Measurements from ENCODE around the gene STIM2. TPM values are rescaled to one million over a fixed set of nuclear protein-coding genes. Genes with fewer than 3 reads are reported as not detected.

The STIM2 gene
- total RNA-seq, 1 experiment from 2014 or later = 15.5 TPM

- no peaks in the 10 kb centered on the region for H3K9me2 ChIP-seq (replicated peaks; ENCODE audit: low read length)
- intact Hi-C loops (cut with micrococcal nuclease) = no loop called here
- no peaks in the 10 kb centered on the region for H3K4me1 ChIP-seq (ENCODE audit: insufficient read depth, low read length)
- no peak overlapping the region for H3K4me3 ChIP-seq (ENCODE audit: low read length)
- H2AFZ ChIP-seq (ENCODE audit: low read length) = no peak overlapping the region
- no peaks in the 10 kb centered on the region for H3K36me3 ChIP-seq (ENCODE audit: low read depth, low read length)
- H3K27me3 ChIP-seq (ENCODE audit: low read length) = no peaks in the 10 kb centered on the region
- no peaks in the 10 kb centered on the region for H3K9me3 ChIP-seq (ENCODE audit: low read length)
- no peaks in the 10 kb centered on the region for H3K79me2 ChIP-seq (ENCODE audit: low read length)
- ATAC-seq (no peak), DNase-seq (no peak)
- H3K27ac ChIP-seq (ENCODE audit: low read length) = no peak overlapping the region
- no peak overlapping the region for H3K4me2 ChIP-seq (ENCODE audit: low read length)
- ChIA-PET CTCF (no interaction called here), POLR2A (ENCODE audit: unreplicated experiment) (no interaction called here)
- BruUV-seq (replicated peaks) = no TSS peak
- no peak overlapping the region for H3K9ac ChIP-seq (ENCODE audit: low read length)
- H4K20me1 ChIP-seq (ENCODE audit: low read length) = 0 out of 2 replicates have a peak, but pooled peaks cover 3% of the 10 kb centered on the region
- TF ChIP-seq CTCF (conservative IDR thresholded peaks at IDR 0.05; ENCODE audit: low read depth, low read length) (no peak), EZH2phosphoT487 (IDR thresholded peaks at IDR 0.05; ENCODE audit: borderline replicate concordance, low read length) (no peak), EZH2 (IDR thresholded peaks at IDR 0.05; ENCODE audit: low read length, unreplicated experiment) (no peak)
- no peaks in the 10 kb centered on the region for H3F3A ChIP-seq (ENCODE audit: low read length, unreplicated experiment)
Observed at GRCh38 chr4:26937567-26937966, 76.9 kb downstream of the STIM2 start.

- Histone ChIP-seq H3K4me1 (ENCODE audit: insufficient read depth, low read length) (no peaks in the 10 kb centered on the region), H3K9ac (ENCODE audit: low read length) (no peak overlapping the region), H2AFZ (ENCODE audit: low read length) (no peak overlapping the region), H3K9me3 (ENCODE audit: low read length) (no peaks in the 10 kb centered on the region), H3K4me3 (ENCODE audit: low read length) (no peak overlapping the region), H3K79me2 (ENCODE audit: low read length) (no peaks in the 10 kb centered on the region), H3K9me2 (replicated peaks; ENCODE audit: low read length) (no peaks in the 10 kb centered on the region), H3K36me3 (ENCODE audit: low read depth, low read length) (no peaks in the 10 kb centered on the region), H3F3A (ENCODE audit: low read length, unreplicated experiment) (no peaks in the 10 kb centered on the region), H3K27ac (ENCODE audit: low read length) (no peak overlapping the region), H3K4me2 (ENCODE audit: low read length) (no peak overlapping the region), H4K20me1 (ENCODE audit: low read length) (0 out of 2 replicates have a peak, but pooled peaks cover 3% of the 10 kb centered on the region), H3K27me3 (ENCODE audit: low read length) (no peaks in the 10 kb centered on the region)
- intact Hi-C loops (cut with micrococcal nuclease) = no loop called here
- TF ChIP-seq CTCF (conservative IDR thresholded peaks at IDR 0.05; ENCODE audit: low read depth, low read length) (no peak), EZH2 (IDR thresholded peaks at IDR 0.05; ENCODE audit: low read length, unreplicated experiment) (no peak), EZH2phosphoT487 (IDR thresholded peaks at IDR 0.05; ENCODE audit: borderline replicate concordance, low read length) (no peak)
- ChIA-PET CTCF (no interaction called here), POLR2A (ENCODE audit: unreplicated experiment) (no interaction called here)
- no peak for DNase-seq
- no peak for ATAC-seq
- BruUV-seq (replicated peaks) = no TSS peak
Observed at GRCh38 chr4:26938516-26938915, 77.9 kb downstream of the STIM2 start.

GRCh38 chr4:26941951-26942350 is 81.3 kb downstream of the STIM2 start:
- Histone ChIP-seq H3K9me2 (replicated peaks; ENCODE audit: low read length) (no peaks in the 10 kb centered on the region), H4K20me1 (ENCODE audit: low read length) (no peaks in the 10 kb centered on the region), H3K9me3 (ENCODE audit: low read length) (no peaks in the 10 kb centered on the region), H2AFZ (ENCODE audit: low read length) (no peak overlapping the region), H3K27ac (ENCODE audit: low read length) (no peak overlapping the region), H3K4me2 (ENCODE audit: low read length) (no peak overlapping the region), H3K9ac (ENCODE audit: low read length) (no peak overlapping the region), H3K27me3 (ENCODE audit: low read length) (no peaks in the 10 kb centered on the region), H3K79me2 (ENCODE audit: low read length) (no peaks in the 10 kb centered on the region), H3K4me1 (ENCODE audit: insufficient read depth, low read length) (no peaks in the 10 kb centered on the region), H3F3A (ENCODE audit: low read length, unreplicated experiment) (no peaks in the 10 kb centered on the region), H3K4me3 (ENCODE audit: low read length) (no peak overlapping the region), H3K36me3 (ENCODE audit: low read depth, low read length) (no peaks in the 10 kb centered on the region)
- TF ChIP-seq EZH2 (IDR thresholded peaks at IDR 0.05; ENCODE audit: low read length, unreplicated experiment) (no peak), CTCF (conservative IDR thresholded peaks at IDR 0.05; ENCODE audit: low read depth, low read length) (no peak), EZH2phosphoT487 (IDR thresholded peaks at IDR 0.05; ENCODE audit: borderline replicate concordance, low read length) (no peak)
- BruUV-seq (replicated peaks) = no TSS peak
- DNase-seq (no peak), ATAC-seq (no peak)
- intact Hi-C loops (cut with micrococcal nuclease) = no loop called here
- ChIA-PET POLR2A (ENCODE audit: unreplicated experiment) (no interaction called here), CTCF (no interaction called here)

Measured in PC-3 (cell line).